Measurements from ENCODE around the gene RRAD.
A peak's percentile ranks its signal among the peaks of the same experiment; 100 is the strongest.
"Not testable (repeated sequence)": the region's sequence is repeated elsewhere in the genome, so short reads cannot be mapped to it uniquely, and the experiment has no call there.

Gene RRAD

GRCh38 chr16:66945939-66946338, 20.6 kb upstream of the RRAD start:
- CTCF ChIA-PET: interaction anchor here (0.7 to 1.0 kb wide), 6 partner anchors 15 to 482 kb away, joined by 3 to 7 read pairs (median 4); no protein-coding TSS in a partner anchor
- Histone ChIP-seq H3K4me3 (ENCODE audit: low read depth, low read length) (no peak overlapping the region), H3K36me3 (ENCODE audit: control insufficient read depth in 2 of 2, insufficient read depth in 1 of 2, low read length in 2 of 2) (peaks cover 0 to 30% of the 10 kb centered on the region in 2 experiments; a peak in 1 of 3 replicates), H3K9me3 (ENCODE audit: control insufficient read depth, insufficient read depth, low read depth, low read length) (no peaks in the 10 kb centered on the region), H3K4me1 (ENCODE audit: control insufficient read depth, insufficient read depth, low read length) (no peaks in the 10 kb centered on the region), H3K27ac (ENCODE audit: extremely low read depth, low read depth, low read length) (no peak overlapping the region)
- TF ChIP-seq ZNF121 (tag by site-specific recombination; IDR thresholded peaks at IDR 0.05): peak; percentile 64; the same call in 1 of the 2 replicates
- no peak for TF ChIP-seq ZNF138 (tag by site-specific recombination; IDR thresholded peaks at IDR 0.05; ENCODE audit: borderline replicate concordance)
- TF ChIP-seq ZFP41 (tag by site-specific recombination; IDR thresholded peaks at IDR 0.05; ENCODE audit: borderline replicate concordance): no peak
- no peak for TF ChIP-seq ZNF223 (tag by site-specific recombination; IDR thresholded peaks at IDR 0.05)
- no peak for TF ChIP-seq GLI2 (tag by site-specific recombination; IDR thresholded peaks at IDR 0.05; ENCODE audit: borderline replicate concordance, low read depth)
- POLR2A ChIA-PET: interaction anchor here (1.5 kb wide), 1 partner anchor 66 kb away, joined by 5 read pairs; the partner anchor contains the start of gene PDP2

GRCh38 chr16:66944971-66945370, 19.6 kb upstream of the RRAD start:
- CTCF ChIA-PET: interaction anchor here (0.7 to 1.6 kb wide), 2 partner anchors 8 to 50 kb away, joined by 3 to 9 read pairs; no protein-coding TSS in a partner anchor

GRCh38 chr16:66944054-66944441, 18.7 kb upstream of the RRAD start:
- Histone ChIP-seq H3K4me1 (ENCODE audit: control insufficient read depth, insufficient read depth, low read length) (no peaks in the 10 kb centered on the region), H3K36me3 (ENCODE audit: control insufficient read depth in 2 of 2, insufficient read depth in 1 of 2, low read length in 2 of 2) (peaks cover 0 to 49% of the 10 kb centered on the region in 2 experiments; a peak in 1 of 3 replicates), H3K9me3 (ENCODE audit: control insufficient read depth, insufficient read depth, low read depth, low read length) (no peaks in the 10 kb centered on the region), H3K27ac (ENCODE audit: extremely low read depth, low read depth, low read length) (no peak overlapping the region), H3K4me3 (ENCODE audit: low read depth, low read length) (no peak overlapping the region)
- CTCF ChIA-PET: interaction anchor here (0.6 to 1.6 kb wide), 7 partner anchors 16 to 241 kb away, joined by 3 to 9 read pairs (median 3); no protein-coding TSS in a partner anchor
- TF ChIP-seq ZNF121 (tag by site-specific recombination; IDR thresholded peaks at IDR 0.05) (peak; percentile 88), REPIN1 (tag by site-specific recombination; IDR thresholded peaks at IDR 0.05; ENCODE audit: low read depth) (no peak), ZNF621 (tag by site-specific recombination; IDR thresholded peaks at IDR 0.05) (no peak), TSHZ1 (tag by site-specific recombination; IDR thresholded peaks at IDR 0.05; ENCODE audit: borderline replicate concordance) (no peak)
- POLR2A ChIA-PET: interaction anchor here (1.6 to 2.0 kb wide), 2 partner anchors 7 to 44 kb away, joined by 7 to 8 read pairs; no protein-coding TSS in a partner anchor

More at GRCh38 chr16:66944971-66945370, 19.6 kb upstream of the RRAD start:
- H3K9me3 ChIP-seq (ENCODE audit: control insufficient read depth, insufficient read depth, low read depth, low read length); H3K27ac ChIP-seq (ENCODE audit: extremely low read depth, low read depth, low read length); H3K4me1 ChIP-seq (ENCODE audit: control insufficient read depth, insufficient read depth, low read length); H3K4me3 ChIP-seq (ENCODE audit: low read depth, low read length): not testable (repeated sequence)
- POLR2A ChIA-PET: interaction anchor here (1.5 to 1.6 kb wide), 2 partner anchors 8 to 65 kb away, joined by 5 to 7 read pairs; partner anchors contain the start of gene PDP2
- H3K36me3 ChIP-seq (ENCODE audit: control insufficient read depth in 2 of 2, insufficient read depth in 1 of 2, low read length in 2 of 2): peaks cover 0 to 40% of the 10 kb centered on the region in 2 experiments; a peak in 1 of 3 replicates

GRCh38 chr16:66943426-66944053, 18.2 kb upstream of the RRAD start:
- Histone ChIP-seq H3K36me3 (ENCODE audit: control insufficient read depth in 2 of 2, insufficient read depth in 1 of 2, low read length in 2 of 2) (peaks cover 0 to 54% of the 10 kb centered on the region in 2 experiments; a peak in 1 of 3 replicates), H3K27ac (ENCODE audit: extremely low read depth, low read depth, low read length) (no peak overlapping the region), H3K9me3 (ENCODE audit: control insufficient read depth, insufficient read depth, low read depth, low read length) (no peaks in the 10 kb centered on the region), H3K4me1 (ENCODE audit: control insufficient read depth, insufficient read depth, low read length) (no peaks in the 10 kb centered on the region), H3K4me3 (ENCODE audit: low read depth, low read length) (no peak overlapping the region)
- POLR2A ChIA-PET: interaction anchor here (2.0 kb wide), 1 partner anchor 43 kb away, joined by 8 read pairs; no protein-coding TSS in a partner anchor
- no peak for TF ChIP-seq IKZF3 (tag by site-specific recombination; IDR thresholded peaks at IDR 0.05)
- TF ChIP-seq ZNF837 (tag by site-specific recombination; IDR thresholded peaks at IDR 0.05): no peak
- no peak for TF ChIP-seq SCRT1 (tag by site-specific recombination; IDR thresholded peaks at IDR 0.05; ENCODE audit: borderline replicate concordance)
- no peak for TF ChIP-seq ZNF280C (tag by site-specific recombination; IDR thresholded peaks at IDR 0.05)
- no peak for TF ChIP-seq ZNF677 (tag by site-specific recombination; IDR thresholded peaks at IDR 0.05)
- TF ChIP-seq SALL2 (tag by site-specific recombination; IDR thresholded peaks at IDR 0.05; ENCODE audit: borderline replicate concordance): no peak
- TF ChIP-seq ZNF560 (tag by site-specific recombination; IDR thresholded peaks at IDR 0.05; ENCODE audit: borderline replicate concordance): no peak
- no peak for TF ChIP-seq GLIS1 (tag by site-specific recombination; IDR thresholded peaks at IDR 0.05)
- no peak for TF ChIP-seq ZBTB7A (tag by site-specific recombination; IDR thresholded peaks at IDR 0.05; ENCODE audit: low read depth)
- TF ChIP-seq ZNF791 (tag by site-specific recombination; IDR thresholded peaks at IDR 0.05): no peak
- CTCF ChIA-PET: interaction anchor here (0.5 to 1.6 kb wide), 7 partner anchors 15 to 242 kb away, joined by 3 to 9 read pairs (median 4); no protein-coding TSS in a partner anchor

All from HEK293 (cell line).